HG03571 (cell line): ENCODE data around the gene XPNPEP2.

Experiments used
- ATAC-seq: cut with Tn5 transposase; IDR thresholded peaks from one replicate; pipeline ENCODE4 v1.9.1; 2021; ENCODE audit not compliant: unreplicated experiment

The XPNPEP2 gene

DNA sequence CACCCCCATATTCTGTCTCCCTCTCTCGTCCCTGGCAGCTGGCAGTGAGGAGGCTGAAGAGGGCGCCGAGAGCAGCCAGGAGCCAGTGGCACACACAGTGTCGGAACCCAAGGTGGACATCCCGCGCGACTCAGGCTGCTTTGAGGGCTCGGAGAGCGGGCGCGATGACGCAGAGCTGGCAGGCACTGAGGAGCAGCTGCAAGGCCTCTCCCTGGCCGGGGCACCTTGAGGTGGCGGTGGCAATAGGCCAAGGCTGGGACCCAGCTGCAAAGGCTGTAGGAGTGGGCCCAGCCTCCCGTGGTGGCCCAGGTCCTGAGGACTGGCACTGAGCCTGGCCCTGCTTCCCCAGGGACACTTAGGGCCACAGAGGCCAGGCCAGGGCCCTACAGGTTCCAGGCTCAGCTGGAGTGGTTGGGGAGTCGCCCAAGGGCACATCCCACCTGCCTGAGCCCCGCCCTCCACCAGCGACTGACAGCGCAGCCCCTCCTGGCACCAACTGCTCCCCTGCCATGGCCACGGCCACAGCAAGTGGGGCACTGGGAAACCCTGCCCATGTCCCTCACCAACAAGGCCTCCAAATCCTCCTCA, 54.9 kb downstream of the XPNPEP2 start:
- ATAC-seq, result no peak

DNA sequence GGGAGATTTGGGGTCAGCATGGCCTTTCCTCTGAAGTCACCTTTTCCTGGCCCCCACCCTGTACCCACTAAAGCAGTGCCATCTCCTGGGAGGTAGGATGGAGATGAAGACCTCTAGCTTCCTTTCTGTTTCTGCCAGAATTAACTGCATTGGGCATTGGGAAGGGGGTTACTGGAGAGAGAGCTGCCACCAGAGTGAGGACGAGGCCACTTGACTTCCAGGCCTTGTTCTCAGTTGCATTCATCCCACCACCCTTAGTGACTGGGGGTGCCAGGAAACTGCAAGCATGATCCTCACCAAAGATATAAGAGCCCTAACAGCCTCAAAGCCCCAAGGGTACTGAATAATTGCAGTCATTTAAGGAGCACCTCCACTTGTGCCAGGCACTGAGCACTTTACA, 56.8 kb downstream of the XPNPEP2 start:
- no peak for ATAC-seq

DNA sequence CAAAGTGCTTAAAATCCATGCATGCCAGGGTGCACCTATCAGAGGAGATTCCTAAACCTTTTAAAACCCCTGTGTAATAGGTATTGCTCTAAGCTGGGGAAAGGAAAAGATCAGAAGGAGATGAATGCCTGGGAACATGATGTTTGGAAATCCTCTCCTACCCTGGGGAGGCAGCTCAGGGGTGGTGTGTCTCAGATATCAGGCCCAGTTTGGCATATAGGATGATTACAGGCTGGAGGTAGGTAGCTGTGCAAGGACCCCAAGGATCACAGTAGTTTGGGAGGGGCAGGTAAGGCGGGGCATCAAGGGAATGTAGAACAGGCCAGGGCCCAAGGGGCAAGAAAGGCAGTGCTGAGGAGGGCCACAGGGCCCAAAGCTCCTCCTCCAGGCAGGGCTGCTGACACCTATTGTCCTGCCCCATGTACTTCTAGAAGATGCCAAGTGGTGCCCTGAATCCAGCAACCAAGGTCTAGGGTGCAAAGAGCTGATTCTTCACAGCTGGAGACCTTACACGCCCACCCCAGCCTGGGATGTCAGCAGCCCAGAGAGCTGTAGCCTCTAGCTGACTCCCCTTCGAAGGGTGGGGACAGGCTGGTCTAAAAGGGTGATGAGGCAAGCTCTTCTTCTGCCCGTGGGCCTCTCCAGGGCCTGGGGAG, 58.6 kb downstream of the XPNPEP2 start:
- ATAC-seq, result no peak

DNA sequence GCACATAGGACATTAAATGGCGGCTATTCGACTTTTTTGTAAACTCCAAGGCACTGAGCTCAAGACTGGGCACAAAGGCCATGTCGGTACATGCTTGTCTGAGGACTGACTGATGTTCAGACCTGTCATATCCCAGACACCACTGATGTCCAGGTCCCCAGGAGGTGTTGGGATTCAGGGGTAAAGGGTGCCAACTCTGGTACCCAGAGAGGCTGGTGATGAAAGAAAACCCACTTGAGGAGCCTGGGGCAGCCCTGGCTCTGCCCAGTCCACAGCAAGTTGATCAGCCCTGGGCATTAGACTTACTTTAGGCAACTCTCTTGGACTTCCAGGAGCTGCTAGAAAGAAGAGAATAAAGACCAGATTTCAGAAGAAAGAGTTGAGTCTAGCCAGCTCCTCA, 59.7 kb downstream of the XPNPEP2 start:
- ATAC-seq, result no peak

DNA sequence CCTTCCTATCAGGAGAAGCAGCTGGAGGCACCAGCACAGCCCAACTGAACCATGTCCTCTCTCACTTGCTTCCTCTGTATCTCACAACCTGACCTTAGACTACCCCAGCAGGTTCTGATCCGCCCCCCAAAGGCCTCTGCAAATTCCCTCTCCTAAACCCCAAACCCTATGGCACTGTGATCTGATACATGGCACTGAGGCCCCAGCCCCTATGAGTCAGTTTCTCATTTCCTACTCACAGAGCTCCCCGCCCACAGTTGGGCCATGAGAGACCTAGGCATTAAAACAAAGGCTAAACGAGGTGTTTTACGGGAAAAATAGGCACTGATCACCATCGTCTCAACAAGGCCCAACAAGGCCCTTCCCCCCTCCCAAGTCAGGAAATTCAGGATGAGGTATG, 60.1 kb downstream of the XPNPEP2 start:
- no peak for ATAC-seq

DNA sequence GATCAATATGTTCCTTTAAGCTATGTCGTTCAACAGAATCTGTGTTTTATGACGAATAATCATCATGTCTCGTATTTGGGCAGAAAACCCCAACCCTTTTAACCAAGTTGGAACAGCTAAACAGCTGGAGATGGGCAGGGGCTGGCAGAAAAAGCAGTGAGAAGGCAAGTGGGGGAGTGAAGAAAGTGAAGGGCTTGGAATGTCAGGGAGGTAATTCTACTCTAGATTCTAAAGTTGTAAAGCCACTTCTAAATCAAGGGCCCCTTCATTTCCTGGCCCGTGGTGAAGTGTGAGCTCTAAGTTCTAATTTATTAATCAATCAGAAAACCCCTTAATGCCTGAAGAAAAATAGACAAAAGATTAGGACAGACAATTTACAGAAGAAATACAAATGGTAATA, 61.4 kb downstream of the XPNPEP2 start:
- ATAC-seq, result no peak

DNA sequence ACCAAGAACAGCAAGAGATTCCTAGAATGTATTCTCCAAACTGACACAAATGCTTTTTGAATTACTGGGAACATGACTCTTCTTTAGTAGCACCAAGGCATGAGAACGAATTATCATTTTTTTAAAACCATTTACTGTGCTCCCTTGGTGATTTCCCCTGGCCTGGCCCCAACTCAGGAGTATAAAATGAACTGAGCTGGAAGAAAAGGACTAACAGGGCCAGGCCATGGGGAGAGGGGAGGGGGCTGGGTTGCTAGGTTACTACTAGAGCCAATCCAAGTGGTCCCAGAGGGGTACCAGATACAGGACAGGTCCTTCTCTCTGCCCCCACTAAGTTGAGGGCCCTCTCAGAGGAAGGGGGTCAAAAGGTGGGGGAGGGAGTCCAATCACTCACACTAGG, 64.1 kb downstream of the XPNPEP2 start:
- no peak for ATAC-seq

DNA sequence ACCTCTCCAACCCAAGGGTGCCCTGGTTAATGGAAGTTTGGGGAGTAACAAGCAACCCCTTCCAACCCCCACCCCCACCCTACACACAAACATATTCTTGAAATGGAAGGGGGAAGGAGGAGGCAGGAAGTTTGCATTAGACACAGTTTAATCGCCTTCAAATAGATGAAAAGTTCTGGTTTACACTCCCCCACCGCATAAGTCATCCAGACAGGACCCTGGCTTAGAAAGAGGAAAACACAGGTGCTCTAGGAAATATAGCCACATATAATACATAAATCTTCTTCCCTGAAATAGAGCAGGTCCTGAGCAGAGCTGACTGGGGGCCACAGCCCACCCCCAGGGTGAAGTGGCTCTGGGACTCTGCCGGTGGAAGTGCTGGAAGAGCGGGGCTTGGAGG, 66.0 kb downstream of the XPNPEP2 start:
- ATAC-seq, result no peak

DNA sequence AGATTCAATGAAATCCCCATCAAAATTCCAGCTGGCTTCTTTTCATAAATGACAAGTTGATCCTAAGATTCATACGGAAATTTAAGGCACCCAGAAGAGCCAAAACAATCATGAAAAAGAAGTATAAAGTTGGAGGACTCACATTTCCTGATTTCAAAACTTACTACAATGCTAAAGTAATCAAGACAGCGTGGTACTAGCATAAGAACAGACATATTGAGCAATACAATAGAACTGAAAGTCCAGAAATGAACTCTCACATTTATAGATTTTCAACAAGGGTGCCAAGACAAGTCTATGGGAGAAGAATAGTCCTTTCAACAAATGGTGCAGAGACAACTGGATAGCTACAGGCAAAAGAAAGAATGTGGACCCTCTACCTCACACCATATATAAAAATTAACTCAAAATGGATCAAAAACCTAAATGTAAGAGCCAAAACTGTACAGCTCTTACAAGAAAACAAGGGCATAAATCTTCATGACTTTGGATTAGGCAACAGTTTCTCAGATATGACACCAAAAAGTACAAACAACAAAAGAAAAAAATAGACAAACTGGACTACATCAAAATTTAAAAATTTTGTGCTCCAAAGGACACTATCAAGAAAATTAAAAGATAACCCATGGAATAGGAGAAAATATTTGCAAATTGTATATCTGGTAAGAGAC, 69.5 kb downstream of the XPNPEP2 start:
- no peak for ATAC-seq

DNA sequence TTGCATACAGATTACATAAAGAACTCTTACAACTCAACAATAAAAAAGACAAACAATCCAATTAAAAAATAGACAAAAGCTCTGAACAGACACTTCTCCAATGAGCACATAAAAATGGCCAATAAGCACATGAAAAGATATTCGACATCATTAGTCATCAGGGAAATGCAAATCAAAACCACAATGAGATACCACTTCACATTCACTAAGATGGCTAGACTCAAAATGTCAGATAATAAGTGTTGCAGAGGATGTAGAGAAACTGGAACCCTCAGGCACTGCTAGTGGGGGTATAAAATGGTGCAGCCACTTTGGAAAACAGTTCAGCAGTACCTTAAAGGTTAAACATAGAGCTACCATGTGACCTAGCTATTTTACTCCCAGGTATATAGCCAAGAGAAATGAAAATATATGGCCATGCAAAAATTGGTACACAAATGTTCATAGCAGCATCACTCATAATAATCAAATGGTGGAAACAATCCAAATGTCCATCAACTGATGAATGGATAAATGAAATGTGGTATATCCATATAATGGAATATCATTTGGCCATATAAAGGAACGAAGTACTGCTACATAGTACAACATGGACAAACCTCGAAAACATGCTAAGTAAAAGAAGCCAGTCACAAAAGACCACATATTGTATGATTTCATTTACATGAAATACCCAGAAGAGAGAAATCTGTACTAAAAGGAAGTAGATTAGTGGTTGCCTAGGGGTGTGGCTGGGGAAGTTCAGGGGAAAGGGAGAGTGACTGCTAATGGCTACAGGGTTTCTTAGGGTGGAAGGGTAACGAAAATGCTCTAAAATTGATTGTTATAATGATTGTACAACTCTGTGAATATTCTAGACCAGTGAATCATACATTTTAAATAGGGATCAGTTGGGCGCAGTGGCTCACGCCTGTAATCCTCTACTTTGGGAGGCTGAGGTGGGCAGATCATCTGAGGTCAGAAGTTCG, 70.3 kb downstream of the XPNPEP2 start:
- ATAC-seq, result no peak

DNA sequence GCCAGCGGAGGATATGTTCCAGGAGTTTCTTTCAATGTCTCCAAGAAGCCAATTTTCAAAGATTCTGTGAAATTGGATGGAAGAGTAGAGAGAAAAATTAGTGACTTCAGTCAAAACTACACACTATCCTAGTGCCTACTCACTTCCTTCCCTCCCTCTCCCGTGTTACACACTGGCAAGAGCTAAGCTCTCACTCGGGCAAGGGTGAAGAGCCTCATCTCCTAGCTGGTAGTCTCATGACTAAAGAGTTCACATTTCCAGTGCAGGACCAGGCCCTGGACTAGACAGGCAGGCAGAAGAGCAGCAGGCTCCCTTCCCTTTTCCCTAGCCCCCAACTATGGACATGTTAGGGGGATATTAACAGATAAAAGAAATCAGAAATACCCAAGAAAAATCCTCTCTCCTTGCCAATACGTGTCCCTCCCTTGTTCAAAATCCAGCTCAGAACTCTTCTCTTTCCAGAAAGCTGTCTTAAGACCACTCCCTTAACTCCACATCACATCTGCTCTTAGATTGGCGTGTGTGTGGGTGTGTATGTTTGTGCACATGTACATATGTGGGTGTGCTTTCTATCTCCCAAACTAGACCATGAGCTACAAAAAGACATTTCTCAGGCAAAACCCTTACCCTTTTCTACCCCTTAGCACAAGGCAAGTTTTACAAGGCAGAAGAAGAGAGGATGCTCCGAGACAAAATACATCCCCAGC, 75.0 kb downstream of the XPNPEP2 start:
- no peak for ATAC-seq

DNA sequence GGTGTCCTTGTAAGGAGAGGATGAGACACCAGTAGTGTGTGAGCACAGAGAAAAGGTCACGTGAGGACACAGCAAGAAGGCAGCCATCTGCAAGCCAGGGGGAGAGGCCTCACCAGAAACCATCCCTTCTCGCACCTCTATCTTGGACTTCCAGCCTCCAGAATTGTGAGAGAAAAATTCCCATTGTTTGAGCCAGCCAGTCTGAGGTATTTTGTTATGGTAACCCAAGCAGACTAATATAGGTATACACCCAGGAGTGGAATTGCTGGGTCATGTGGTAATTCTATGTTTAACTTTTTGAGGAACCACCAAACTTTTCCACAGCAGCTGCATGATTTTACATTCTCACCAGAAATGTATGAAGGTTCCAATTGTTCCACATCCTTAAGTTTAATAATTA, 79.3 kb downstream of the XPNPEP2 start:
- ATAC-seq, result no peak
